GM19395 (cell line): ENCODE data around the gene IHH.

ENCODE experiments used
- ATAC-seq: cut with Tn5 transposase; IDR thresholded peaks from one replicate; pipeline ENCODE4 v1.9.1; 2021; ENCODE audit warnings: mild to moderate bottlenecking, moderate library complexity; ENCODE audit not compliant: unreplicated experiment

The IHH gene

DNA sequence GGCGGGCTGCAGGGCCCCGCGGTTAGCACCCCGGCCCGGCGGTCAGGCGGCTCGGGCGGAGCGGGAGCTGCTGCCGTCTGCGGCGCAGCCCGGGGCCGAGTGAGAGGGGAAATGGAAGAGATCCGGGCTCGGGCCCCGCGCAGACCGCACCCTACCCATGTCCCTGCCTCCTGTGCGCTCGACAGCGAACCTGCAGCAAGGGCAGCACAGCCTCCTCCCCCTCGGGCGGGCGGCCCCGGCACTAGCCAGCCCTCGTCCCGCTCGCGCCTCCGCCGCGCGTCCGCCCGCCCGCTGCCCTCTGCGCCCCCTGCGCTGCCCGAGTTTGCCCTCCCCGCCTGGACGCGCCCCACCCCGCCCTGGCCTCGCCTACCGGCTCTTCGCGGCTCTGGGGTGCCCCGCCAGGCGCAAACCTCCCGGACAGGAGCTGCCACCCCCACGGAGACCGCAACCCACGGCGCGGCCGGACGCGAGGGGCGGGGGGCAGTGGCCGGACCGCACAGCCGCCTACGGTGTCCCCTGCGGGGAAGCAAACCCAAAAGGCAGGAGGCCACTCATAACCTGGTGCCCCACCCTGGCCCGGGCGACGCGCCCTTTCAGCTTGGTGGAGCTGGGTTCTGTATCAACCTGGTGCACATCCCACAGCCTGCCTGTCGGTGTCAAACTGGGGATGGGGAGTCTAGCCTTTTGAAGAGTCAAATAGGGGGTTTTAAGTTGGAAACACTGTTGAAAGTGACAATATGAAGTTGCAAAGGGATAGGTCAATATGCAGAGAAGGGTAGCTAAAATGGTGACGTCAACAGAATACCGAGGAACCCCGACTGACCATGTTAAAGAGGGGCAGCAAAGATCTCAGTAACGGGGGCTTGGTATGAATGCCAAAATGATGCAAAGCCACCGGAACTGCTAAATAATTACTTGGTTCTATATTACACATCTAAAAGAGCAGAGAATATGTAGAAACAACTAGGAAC is at the start of gene IHH:
Gene IHH, minus strand, starts transcription at position 101 of the 971 bp plus-strand sequence. CDS start 454 bp downstream, outside the sequence.
- no peak for ATAC-seq

DNA sequence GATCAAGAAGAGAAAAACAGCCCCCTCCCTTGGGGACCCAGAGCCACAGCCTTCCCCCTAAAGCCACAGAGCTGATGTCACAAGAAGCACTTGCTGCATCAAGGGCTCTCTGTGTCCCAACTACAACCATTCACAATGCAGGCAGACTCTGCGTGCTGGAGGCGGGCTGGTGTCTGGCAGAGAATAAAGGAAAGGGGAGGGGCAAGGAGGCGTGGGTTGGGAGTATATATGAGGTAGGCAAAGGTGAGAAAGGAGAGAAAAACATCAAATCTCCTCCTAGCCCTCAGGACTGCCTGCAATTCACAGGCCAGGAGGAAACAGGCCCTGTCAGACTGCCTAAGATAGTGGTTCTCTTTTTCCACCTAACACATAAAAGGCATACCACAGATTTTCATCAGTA is 48.8 kb upstream of the IHH start:
- no peak for ATAC-seq

DNA sequence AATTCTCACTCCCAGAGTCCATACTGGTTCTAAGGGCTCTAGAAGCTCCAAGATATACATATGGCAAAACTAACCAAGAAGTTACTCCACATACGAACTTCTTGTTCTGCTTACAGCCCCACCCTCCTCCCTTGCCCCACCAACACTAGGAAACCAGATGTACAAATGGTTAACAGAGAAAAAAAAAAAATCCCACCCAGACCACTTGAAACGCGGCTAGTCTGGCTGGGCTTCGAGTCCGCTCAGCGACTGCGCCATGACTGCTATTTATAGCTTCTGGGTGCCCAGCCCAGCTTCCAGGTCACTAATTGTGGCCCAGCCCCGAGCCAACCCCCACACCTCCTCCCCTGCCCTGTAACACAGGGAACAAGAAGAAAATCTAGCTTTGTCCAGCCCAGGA is 47.0 kb upstream of the IHH start:
- no peak for ATAC-seq

DNA sequence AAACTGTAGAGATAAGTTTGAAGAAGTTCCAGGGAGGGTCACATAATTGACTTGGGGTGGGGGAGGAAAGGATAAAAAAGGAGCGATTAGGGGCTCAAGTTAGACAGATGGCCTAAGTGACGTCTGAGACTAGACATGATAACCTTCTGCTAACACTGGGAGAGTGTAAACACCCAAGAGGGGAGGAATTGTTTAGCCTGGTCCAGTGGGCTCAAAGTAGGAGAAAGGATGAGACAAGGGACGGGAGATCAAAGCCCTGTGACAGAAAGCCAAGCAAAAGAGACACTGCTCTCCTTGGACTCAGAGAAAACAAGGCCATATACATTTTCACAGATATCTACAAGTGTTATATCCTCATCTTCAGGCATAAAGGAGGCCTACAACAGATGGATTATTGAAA is 45.5 kb upstream of the IHH start:
- ATAC-seq, result no peak

DNA sequence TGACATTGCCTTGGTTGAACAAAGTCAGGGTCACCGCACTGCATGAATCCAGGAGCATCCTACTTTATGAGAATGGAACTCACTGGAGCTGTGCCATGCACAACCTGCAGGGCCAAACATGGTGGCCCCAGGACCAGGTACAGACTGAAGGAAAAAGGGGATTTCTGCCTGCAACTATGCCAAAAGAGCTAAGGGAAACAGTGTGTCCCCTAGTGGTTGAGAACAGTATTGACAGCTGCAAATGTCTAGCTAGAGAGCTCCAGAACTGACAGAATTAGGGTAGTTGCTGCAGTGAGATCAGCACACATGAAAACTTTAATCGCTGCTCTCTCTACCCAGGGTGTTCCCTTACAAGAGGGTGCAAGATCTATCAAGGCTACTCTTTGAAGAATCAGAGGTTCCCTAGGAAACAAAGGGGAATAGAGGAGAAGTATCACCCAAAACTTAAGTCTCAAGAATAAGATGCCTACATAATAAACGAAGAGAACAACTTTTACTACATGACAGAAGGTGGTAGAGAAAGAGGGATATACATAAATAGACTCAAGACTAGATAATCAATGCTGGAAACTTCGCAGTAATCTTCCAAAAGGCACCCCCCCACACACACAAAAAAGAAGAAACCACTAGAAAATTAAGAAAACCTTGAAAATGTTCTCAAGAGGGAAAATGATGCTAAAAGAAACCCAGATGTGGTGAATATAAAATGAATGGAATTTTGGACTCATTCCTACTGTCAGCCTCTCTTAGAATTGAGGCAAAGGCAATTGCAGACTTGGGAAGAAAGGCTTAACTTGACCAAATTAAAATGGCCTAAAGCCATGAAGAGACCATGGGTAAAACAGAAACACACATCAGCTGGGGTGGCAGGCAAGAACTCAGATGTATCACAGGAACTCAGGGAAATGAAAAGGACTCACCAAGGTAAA is 43.6 kb upstream of the IHH start:
- no peak for ATAC-seq

DNA sequence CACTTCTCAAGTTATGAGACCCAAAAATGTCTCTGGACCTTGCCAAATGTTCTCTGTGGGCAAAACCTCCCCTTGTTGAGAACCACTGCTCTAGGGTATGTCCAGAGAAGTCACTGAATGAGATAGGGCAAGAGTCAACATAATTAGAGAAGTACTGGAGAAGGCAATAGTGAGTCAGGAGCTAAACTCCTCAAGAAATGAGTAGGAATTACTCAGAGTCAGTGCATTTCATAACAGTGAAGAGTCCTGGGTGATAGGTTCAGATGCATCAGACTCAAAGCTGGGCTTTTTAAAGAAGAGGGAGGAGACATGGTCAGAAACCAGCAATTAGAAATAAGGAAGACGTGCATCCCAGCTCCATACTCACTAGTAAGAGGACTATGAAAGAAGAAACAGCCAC is 38.6 kb upstream of the IHH start:
- no peak for ATAC-seq

DNA sequence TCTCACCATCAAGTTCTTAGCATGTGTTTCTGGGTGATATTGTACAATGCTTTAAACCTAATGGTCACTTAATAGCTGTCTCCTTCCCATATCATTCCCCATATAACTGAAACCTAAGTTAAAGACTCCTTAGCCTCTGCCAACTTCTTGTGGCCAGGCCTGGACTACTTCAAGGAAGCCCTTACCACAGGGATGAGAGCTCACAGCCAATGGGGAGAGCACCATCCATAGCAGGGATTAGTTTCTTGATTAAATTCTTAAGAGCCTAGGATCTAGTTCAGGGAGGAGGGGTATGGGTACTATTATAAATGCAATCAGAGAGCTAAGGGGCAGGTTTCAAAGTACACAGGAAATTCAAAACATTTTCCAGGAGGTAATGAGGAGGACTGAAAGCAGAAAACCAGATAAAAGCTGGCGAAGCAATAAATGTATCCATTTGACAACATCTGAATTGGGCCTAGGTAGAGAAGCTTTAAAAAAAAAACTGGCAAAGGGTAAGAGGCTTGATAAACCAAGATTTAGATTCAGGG is 34.8 kb upstream of the IHH start:
- ATAC-seq, result no peak

DNA sequence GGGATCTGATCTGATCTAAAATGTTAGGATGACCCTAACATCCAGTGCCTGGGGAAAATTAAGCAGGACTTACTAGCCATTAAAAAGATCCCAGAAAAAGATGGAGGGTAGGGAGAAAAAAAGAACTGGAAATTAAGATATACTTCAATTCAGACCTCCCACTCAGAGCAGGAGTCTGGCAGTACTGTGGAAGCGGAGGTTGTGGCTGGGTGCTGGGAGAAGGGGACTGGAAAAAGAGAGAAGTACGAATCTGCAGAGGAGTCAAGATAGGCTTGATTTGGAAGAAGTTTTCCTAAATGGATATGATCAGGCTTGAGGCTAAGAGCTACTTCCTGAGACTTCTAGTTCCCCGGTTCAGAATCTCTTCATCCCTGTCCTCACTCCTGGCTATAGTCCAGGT is 33.5 kb upstream of the IHH start:
- no peak for ATAC-seq

DNA sequence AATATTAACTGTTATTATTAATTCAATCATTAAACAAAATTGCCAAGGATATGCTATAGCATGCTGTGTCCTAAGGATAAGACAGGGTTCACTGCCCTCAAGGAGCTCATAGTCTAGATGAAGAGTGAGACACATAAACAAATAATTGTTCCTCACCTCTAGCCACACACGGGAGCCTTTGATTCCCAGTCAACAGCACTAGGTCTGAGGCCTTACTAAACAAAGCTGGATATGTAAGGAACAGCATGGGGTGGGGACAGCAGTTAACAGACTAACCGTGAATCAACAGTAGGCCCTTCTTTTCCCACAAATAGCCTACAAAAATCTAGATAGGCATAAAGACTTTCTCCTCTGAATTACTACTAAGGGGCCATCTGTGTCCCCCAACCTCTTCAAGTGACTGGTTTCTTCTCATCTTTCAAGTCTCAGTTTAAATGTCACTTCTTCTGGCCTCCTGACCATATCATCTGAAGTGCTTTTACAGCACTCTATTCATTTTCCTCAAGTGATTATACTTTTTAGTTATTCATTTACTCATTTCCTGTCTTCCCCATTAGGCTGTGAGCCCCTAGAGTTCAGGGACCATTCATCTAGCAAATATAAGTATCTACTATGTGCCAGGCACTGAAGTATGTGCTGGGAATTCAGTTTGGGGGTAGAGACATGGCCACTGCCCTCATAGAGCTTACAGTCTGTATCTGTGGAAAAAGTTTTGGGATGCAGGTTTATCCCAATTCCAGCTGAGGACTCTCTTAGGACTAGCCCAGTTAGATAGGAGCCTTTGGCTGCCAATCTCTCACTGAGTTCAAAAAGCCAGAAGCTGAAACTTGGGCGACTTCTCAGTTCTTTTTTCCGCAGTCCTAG is 29.9 kb upstream of the IHH start:
- no peak for ATAC-seq

DNA sequence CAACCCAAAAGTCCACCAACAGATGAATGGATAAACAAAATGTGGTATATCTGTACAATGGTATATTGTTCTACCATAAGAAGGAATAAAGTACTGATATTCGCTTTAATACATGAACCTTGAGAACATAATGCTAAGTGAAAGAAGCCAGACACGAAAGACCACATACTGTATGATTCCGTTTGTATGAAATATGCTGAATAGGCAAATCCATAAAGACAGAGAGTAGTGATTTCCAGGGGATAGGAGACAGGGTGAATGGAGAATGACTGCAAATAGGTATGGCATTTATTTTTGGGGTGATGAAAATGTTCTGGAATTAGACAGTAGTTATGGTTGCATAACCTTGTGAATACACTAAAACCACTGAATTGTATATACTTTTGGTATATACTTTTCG is 28.6 kb upstream of the IHH start:
- ATAC-seq, result no peak

DNA sequence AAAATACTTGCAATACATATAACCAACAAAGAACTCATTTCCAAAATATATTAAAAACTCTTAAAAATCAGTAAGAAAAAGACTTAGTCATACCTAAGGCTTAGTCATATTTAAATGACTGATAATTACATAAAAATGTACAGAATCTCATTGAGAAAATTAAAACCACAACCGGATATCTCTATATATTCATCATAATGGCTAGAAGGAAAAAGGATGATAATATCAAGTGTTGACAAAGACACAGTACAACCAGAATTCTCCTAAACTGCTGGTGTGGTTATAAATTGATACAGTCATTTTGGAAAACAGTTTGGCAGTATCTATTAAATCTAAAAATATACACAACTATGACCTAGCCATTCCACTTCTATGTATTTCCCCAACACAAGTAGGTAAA is 27.1 kb upstream of the IHH start:
- no peak for ATAC-seq

DNA sequence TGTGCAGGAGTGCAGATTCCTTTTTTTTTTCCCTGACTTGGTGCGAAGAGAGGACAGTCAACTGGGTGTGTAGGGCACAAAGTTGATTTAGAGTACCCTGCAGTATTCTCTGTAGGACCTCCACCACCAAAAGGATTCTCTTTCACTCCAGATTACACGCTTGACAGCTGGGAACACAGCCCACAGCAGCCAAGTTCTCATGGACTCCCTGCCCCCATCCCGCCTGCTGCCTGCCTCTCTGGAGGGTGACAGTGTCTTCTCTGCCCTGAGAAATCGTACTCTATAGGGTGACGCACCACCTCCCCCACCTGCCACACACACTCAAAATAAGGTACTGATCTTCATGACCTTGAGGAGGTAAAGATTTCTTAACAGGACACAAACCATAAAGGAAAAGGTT is 26.6 kb upstream of the IHH start:
- no peak for ATAC-seq

DNA sequence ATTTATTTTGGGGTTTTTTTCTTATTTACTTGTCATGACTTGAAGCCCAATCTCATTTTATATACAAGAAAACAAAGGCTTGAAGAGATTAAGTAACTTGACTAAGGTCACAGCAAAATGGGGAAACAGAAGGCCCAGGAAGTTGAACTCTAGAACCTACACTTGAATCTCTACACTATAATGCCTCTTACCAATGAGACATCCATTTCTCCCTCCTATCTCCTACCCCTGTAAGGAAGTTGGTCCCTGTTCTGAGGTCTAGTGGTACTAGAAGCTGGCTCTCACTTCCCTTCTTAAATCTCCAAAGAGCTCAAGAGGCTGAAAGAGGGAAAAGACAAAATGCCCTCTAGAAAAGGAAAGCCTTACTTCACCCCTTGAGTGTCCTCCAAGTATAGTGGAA is 25.5 kb upstream of the IHH start:
- no peak for ATAC-seq

DNA sequence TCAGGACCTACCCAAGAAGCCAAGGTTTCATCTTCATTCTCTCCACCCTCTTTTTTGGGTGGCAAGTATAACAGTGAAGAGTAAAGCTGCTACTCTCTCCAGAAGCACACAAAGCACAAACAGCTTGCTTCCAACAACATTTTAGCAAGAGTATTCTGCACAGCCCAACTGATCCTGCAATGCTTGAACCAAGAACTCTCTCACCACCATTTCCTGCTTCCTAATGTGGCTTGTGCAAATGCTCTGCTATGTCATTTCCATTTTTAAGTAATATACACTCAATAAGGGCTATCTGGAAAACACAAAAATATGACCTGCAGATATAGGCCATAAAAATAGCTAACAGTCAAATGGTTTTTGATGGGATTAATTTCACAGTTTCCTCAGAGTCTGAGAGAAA is 24.1 kb upstream of the IHH start:
- ATAC-seq, result no peak

DNA sequence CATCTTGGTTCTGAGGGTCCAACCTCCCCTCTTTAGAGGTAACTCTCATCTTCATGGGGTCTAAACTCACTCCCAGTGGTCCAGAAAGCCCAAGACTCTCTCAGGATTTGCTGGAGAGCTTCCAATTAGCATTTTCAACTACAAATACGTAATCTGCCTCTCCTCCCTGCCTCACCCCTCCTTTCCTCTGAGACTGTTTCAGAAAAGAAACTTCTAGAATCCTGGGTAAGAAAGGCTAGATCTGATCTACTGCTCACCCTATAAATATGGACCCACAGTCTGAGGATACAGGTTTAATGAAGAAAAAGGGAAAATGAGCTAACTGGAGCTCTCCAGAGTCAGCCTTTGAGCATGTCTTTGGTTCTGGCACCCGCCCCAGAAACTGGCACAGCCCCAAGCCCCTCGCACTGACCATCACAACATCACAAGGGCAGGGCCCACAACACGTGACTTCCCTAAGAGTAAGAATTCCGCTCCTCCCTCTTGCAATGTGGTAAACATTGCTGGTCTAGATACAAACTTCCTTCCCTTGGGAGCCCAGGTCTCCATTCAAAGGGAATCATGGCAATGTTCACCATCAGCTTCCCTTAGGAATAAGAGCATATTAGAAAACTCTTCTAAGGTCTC is 21.7 kb upstream of the IHH start:
- no peak for ATAC-seq

DNA sequence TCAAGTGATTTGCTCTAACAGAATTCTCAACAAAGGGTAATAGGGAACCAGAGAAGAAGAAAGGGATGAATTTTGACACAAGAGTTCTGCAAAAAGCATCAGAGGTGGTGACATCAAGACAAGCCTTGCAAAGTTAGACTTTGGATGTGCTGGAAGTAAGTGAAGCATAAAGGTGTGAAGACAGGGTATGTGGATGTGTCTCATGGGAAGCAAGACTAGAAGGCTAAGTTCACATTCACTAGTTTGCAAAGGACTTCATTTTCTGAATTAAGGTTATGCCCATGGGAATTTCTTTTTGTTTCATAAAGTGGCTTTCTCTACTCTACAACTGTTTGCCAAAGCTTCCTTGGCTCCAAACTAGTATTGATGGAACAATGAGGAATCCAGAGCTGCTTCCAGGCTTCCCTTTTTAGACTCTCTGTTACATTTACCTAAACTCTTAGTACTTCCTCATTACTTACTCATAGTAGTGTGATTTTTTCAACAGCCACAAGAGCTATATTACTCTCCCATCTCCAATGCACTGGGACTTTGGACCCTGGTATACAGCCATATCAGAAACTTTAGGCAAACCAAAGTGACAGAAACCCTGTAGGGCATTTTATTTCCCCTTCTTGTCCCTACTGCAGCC is 21.1 kb upstream of the IHH start:
- no peak for ATAC-seq

DNA sequence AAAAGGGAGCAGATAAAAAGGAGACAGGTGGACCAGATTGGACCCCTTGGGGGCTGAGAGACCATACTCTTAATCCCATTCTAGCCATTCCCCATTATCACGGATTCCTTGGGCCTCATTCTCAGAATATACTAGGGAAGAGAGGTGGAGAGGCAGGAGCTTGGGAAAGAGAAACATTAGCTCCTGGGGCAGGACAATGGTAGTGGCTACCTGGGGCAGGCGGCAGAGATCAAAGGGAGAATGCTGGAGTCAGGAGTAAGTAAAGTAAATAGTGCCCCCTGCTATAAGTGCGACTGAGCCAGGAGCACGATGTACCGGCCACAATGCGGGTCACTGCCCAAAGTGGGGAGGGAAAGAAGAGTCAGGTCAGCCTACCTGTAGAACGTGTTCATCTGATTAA is 20.4 kb upstream of the IHH start:
- no peak for ATAC-seq

DNA sequence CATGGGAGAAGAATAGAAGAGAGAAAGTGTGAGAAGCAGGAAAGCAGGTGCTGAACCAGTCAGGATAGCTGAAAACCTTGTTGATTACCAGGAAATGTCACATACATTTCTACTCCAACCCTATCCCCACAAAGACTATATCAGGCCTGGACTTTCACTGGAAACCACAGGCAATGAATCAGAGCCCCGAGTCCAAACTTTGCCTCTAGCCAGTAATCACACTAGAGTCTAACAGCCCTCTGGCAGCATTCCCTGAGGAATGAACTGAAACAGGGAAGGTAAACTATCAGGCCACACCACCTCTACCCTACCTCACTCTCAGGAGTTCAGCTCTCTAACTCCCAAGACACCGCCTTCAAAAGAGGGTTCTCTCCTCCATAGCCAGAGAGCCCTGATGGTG is 18.7 kb upstream of the IHH start:
- ATAC-seq, result no peak

DNA sequence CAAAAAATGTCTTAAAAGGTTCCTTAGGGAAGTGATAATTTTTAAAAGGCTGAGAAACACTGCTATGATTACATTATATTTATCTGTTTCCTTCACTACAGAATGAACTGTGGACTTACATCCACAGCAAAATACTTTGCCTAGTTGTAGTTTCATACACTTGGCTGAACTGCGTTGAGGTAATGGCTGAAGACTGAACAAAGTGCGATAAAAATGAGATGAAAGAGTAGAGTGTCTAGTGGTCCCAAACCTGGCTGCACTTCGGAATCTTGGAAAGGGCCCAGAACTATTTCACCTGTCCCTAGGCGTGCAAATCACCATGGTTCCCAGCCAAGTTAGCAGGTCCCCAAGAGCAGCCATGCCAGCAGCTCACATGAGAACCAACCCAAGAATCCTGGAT is 18.2 kb upstream of the IHH start:
- no peak for ATAC-seq

DNA sequence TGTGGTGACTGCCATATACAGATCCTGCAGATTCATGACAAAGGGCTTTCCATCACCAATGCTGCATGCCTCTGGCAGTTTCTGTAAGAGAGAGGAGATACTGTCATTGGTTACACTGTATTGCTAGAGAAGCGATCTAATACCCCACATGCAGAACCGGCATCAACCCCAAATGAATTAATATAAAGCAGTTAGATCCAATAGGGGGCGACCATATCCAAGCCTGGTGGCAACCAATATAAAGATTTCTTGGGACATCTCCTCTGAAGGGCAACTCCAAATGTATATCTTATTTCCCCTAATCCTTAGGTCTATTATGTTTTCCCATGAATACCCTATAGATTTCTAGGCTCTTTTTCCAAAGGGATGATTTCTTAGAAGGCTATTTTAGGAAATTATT is 17.4 kb upstream of the IHH start:
- ATAC-seq, result no peak
